ENCODE results near the gene CCDC57. TPM values are rescaled to one million over a fixed set of nuclear protein-coding genes. Genes with fewer than 3 reads are reported as not detected.

Gene CCDC57
- polyA plus RNA-seq, 1 donor from 2014 or later, result 70.9 TPM

DNA sequence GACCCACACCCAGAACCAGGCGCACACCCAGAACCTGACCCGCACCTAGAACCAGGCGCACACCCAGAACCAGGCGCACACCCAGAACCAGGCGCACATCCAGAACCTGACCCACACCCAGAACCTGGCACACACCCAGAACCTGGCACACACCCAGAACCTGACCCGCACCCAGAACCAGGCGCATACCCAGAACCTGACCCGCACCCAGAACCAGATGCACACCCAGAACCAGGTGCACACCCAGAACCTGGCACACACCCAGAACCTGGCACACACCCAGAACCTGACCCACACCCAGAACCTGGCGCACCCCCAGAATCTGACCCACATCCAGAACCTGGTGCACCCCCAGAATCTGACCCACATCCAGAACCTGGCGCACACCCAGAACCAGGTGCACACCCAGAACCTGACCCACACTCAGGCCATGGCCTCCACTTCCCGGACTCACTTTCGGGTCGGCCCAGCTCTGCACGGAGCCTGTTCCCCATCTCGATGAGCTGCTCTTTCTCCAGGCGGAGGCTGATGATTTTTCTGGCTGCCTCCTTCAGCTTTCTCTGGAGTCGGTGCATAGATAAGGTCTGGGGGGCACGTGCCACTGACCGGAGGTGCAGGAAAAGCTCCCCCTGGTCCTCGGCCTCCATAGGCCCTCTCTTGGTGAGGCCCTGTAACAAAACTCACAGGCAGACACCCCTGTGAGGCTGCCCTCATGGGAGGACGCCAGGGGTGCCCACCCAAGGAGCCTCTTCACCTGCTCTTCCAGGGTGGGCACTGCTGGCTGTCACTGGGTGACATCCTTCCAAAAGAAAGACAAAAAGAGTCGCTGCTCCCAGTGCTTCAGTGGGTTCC is 61.3 kb downstream of the CCDC57 start:
- Histone ChIP-seq H3K27ac (ENCODE audit: low read length) (no peak overlapping the region), H3F3A (ENCODE audit: insufficient read depth, low read length, poor library complexity, severe bottlenecking) (no peaks in the 10 kb centered on the region), H3K4me3 (ENCODE audit: low read length) (no peak overlapping the region), H3K79me2 (replicated peaks; ENCODE audit: insufficient read depth, low read length) (no peaks in the 10 kb centered on the region), H3K27me3 (ENCODE audit: insufficient read depth, low read depth, low read length) (no peaks in the 10 kb centered on the region), H4K20me1 (ENCODE audit: insufficient read depth) (no peaks in the 10 kb centered on the region), H2AFZ (ENCODE audit: low read depth, low read length) (no peak overlapping the region), H3K4me2 (ENCODE audit: low read length) (no peak overlapping the region), H3K9me2 (ENCODE audit: insufficient read depth, low read length) (no peaks in the 10 kb centered on the region), H3K36me3 (ENCODE audit: insufficient read depth, low read length) (no peaks in the 10 kb centered on the region), H3K9ac (ENCODE audit: low read length) (no peak overlapping the region), H3K9me3 (ENCODE audit: low read length) (no peaks in the 10 kb centered on the region)
- TF ChIP-seq MXI1 (conservative IDR thresholded peaks at IDR 0.05; ENCODE audit: poor library complexity, severe bottlenecking), result no peak
- no peak for TF ChIP-seq CTCF (IDR thresholded peaks at IDR 0.05; ENCODE audit: poor library complexity, severe bottlenecking)
- TF ChIP-seq TAF1 (IDR thresholded peaks at IDR 0.05; ENCODE audit: low read depth), result no peak
- no peak for TF ChIP-seq POLR2AphosphoS5 (IDR thresholded peaks at IDR 0.05)
- TF ChIP-seq REST (IDR thresholded peaks at IDR 0.05; ENCODE audit: borderline replicate concordance), result no peak
- no peak for TF ChIP-seq EZH2 (IDR thresholded peaks at IDR 0.05; ENCODE audit: borderline replicate concordance, insufficient read depth, low read length, poor library complexity, severe bottlenecking)
- TF ChIP-seq EP300 (conservative IDR thresholded peaks at IDR 0.05; ENCODE audit: poor library complexity, severe bottlenecking), result no peak
- TF ChIP-seq RAD21 (conservative IDR thresholded peaks at IDR 0.05), result no peak
- no peak for TF ChIP-seq SMC3 (conservative IDR thresholded peaks at IDR 0.05; ENCODE audit: poor library complexity)

GRCh38 chr17:82149401-82150099 is 63.1 kb downstream of the CCDC57 start:
- Histone ChIP-seq H3K4me2 (ENCODE audit: low read length) (no peak overlapping the region), H3K9me3 (ENCODE audit: low read length) (no peaks in the 10 kb centered on the region), H3K9ac (ENCODE audit: low read length) (no peak overlapping the region), H3K79me2 (replicated peaks; ENCODE audit: insufficient read depth, low read length) (no peaks in the 10 kb centered on the region), H4K20me1 (ENCODE audit: insufficient read depth) (no peaks in the 10 kb centered on the region), H3F3A (ENCODE audit: insufficient read depth, low read length, poor library complexity, severe bottlenecking) (no peaks in the 10 kb centered on the region), H3K36me3 (ENCODE audit: insufficient read depth, low read length) (no peaks in the 10 kb centered on the region), H3K27ac (ENCODE audit: low read length) (no peak overlapping the region), H3K4me3 (ENCODE audit: low read length) (no peak overlapping the region), H3K27me3 (ENCODE audit: insufficient read depth, low read depth, low read length) (no peaks in the 10 kb centered on the region), H3K9me2 (ENCODE audit: insufficient read depth, low read length) (no peaks in the 10 kb centered on the region), H2AFZ (ENCODE audit: low read depth, low read length) (no peak overlapping the region)
- TF ChIP-seq MXI1 (conservative IDR thresholded peaks at IDR 0.05; ENCODE audit: poor library complexity, severe bottlenecking) (no peak), RAD21 (conservative IDR thresholded peaks at IDR 0.05) (no peak), EZH2 (IDR thresholded peaks at IDR 0.05; ENCODE audit: borderline replicate concordance, insufficient read depth, low read length, poor library complexity, severe bottlenecking) (no peak), POLR2AphosphoS5 (IDR thresholded peaks at IDR 0.05) (no peak), CTCF (IDR thresholded peaks at IDR 0.05; ENCODE audit: poor library complexity, severe bottlenecking) (no peak), TAF1 (IDR thresholded peaks at IDR 0.05; ENCODE audit: low read depth) (no peak), SMC3 (conservative IDR thresholded peaks at IDR 0.05; ENCODE audit: poor library complexity) (no peak), REST (IDR thresholded peaks at IDR 0.05; ENCODE audit: borderline replicate concordance) (no peak), EP300 (conservative IDR thresholded peaks at IDR 0.05; ENCODE audit: poor library complexity, severe bottlenecking) (no peak)

Measured in neural cell (in vitro differentiated cells).